K562 (cell line): ENCODE results near the gene ASIC3. TPM values are rescaled to one million over a fixed set of nuclear protein-coding genes. Genes with fewer than 3 reads are reported as not detected.

ENCODE experiments used
- ATAC-seq: fragments of 200-7000 bp; cut with Tn5 transposase; 3 replicates; pipeline ENCODE4 v1.9.1; 2020; ENCODE audit warnings: moderate library complexity
- BruUV-seq: library from RNA; stranded (reverse); fragments of 400-500 nt; replicated peaks from 2 replicates; lab custom pipeline; 2021; lab: Mats Ljungman, UMichigan
- CTCF ChIA-PET: fragments of 300-600 bp; formaldehyde crosslinking; extraction: SDS; loops from one replicate; lab custom pipeline; 2021; ENCODE audit warnings: low intra/inter-chr PET ratio; lab: Yijun Ruan, JAX
- POLR2A ChIA-PET: fragments of 300-600, 350-650 bp; sonication (Branson Sonifier 250); formaldehyde crosslinking; extraction: SDS; loops from one replicate; lab custom pipeline; 2021; ENCODE audit warnings: antibody characterized with exemption, inconsistent platforms; lab: Yijun Ruan, JAX
- DNase-seq, 4 experiments: peaks; one replicate each; pipeline versions ENCODE4 v3.0.0 to v3.0.0-alpha.2; 2011 to 2018; ENCODE audit warnings: low spot score in 3 of 4, mixed read lengths in 3 of 4; ENCODE audit errors: extremely low read depth in 1 of 4
- FAIRE-seq: peaks from 2 replicates; lab custom pipeline; 2011; peaks lifted over from hg19 to GRCh38; lab: Jason Lieb, UNC
- H2AFZ ChIP-seq: 2 replicates; pipeline ENCODE4 v1.6.0; 2011; ENCODE audit warnings: low read depth, low read length, control low read depth, inconsistent platforms
- H3K27ac ChIP-seq: fragments of 200-600 bp; 3 replicates; pipeline ENCODE4 v1.8.0; 2011; ENCODE audit warnings: low read depth, mild to moderate bottlenecking, control low read depth, inconsistent platforms, low read length, moderate library complexity, mixed read lengths; ENCODE audit errors: extremely low read depth
- H3K27me3 ChIP-seq, 2 experiments: fragments of 300-600 bp in 1 of 2; 2 replicates in 1 of 2; 3 replicates in 1 of 2; pipeline versions ENCODE4 v1.6.0 to v1.8.0; 2011; ENCODE audit warnings: inconsistent platforms in 2 of 2, low read length in 2 of 2, mild to moderate bottlenecking in 1 of 2, mixed read lengths in 1 of 2, moderate library complexity in 1 of 2; ENCODE audit not compliant: control insufficient read depth in 2 of 2, insufficient read depth in 2 of 2
- H3K36me3 ChIP-seq: fragments of 300-600 bp; 3 replicates; pipeline ENCODE4 v1.8.0; 2011; ENCODE audit warnings: mild to moderate bottlenecking, low read length, inconsistent platforms; ENCODE audit not compliant: control insufficient read depth, insufficient read depth
- H3K4me1 ChIP-seq, 2 experiments: fragments of 200-600 bp in 1 of 2; replicated peaks in 1 of 2; 2 replicates in 1 of 2; 3 replicates in 1 of 2; pipeline versions ENCODE4 v1.5.1 to v1.8.0; 2011; ENCODE audit warnings: inconsistent platforms in 2 of 2, low read length in 2 of 2, mild to moderate bottlenecking in 1 of 2, mixed read lengths in 1 of 2, moderate library complexity in 1 of 2; ENCODE audit not compliant: control insufficient read depth in 2 of 2, insufficient read depth in 2 of 2
- H3K4me2 ChIP-seq: 2 replicates; pipeline ENCODE4 v1.6.1; 2011; ENCODE audit warnings: low read length, control low read depth, inconsistent platforms, mixed read lengths; ENCODE audit not compliant: insufficient read depth
- H3K4me3 ChIP-seq: fragments of 200-600 bp; sonication (generic), shearing (Covaris generic); 2 replicates; pipeline ENCODE4 v1.5.1; 2016; ENCODE audit warnings: control low read depth, inconsistent platforms
- H3K79me2 ChIP-seq: fragments of 200-600 bp; 3 replicates; pipeline ENCODE4 v1.8.0; 2011; ENCODE audit warnings: low read length, inconsistent platforms; ENCODE audit not compliant: control insufficient read depth, insufficient read depth
- H3K9ac ChIP-seq, 2 experiments: 2 replicates each; pipeline versions ENCODE4 v1.6.0 to v1.6.1; 2011; ENCODE audit warnings: low read depth in 2 of 2, low read length in 2 of 2, control low read depth in 1 of 2, inconsistent platforms in 1 of 2, mild to moderate bottlenecking in 1 of 2, mixed read lengths in 1 of 2; ENCODE audit not compliant: insufficient read depth in 1 of 2
- H3K9me1 ChIP-seq: one replicate; pipeline ENCODE4 v1.6.0; 2011; ENCODE audit warnings: inconsistent platforms, mild to moderate bottlenecking, low read length, moderate library complexity; ENCODE audit not compliant: control insufficient read depth, insufficient read depth
- H3K9me3 ChIP-seq: replicated peaks from 2 replicates; pipeline ENCODE4 v1.5.1; 2011; ENCODE audit warnings: low read depth, low read length, inconsistent platforms; ENCODE audit not compliant: control insufficient read depth, insufficient read depth
- H4K20me1 ChIP-seq: replicated peaks from 2 replicates; pipeline ENCODE4 v1.6.1; 2011; ENCODE audit warnings: low read length, inconsistent platforms, mixed read lengths; ENCODE audit not compliant: control insufficient read depth, insufficient read depth
- GATA2 ChIP-seq: sonication (generic); formaldehyde crosslinking; IDR thresholded peaks from 2 replicates; pipeline ENCODE4 v1.4.0; 2020; ENCODE audit warnings: mild to moderate bottlenecking, missing genetic modification reagents
- IRF9 ChIP-seq: fragments of 450-650 bp; IDR thresholded peaks from 2 replicates; pipeline ENCODE4 v1.6.1; 2016; ENCODE audit warnings: missing biosample characterization, missing genetic modification characterization
- PHF20 ChIP-seq: fragments of 450-650 bp; IDR thresholded peaks from 2 replicates; pipeline ENCODE4 v1.6.1; 2018; ENCODE audit not compliant: partially characterized antibody
- RFX7 ChIP-seq: fragments of 250-450 bp; sonication (Bioruptor Pico); IDR thresholded peaks from 2 replicates; pipeline ENCODE4 v1.5.1; 2021; ENCODE audit warnings: mild to moderate bottlenecking
- ZFX ChIP-seq: sonication (generic); formaldehyde crosslinking; IDR thresholded peaks from 2 replicates; pipeline ENCODE4 v1.8.0; 2022; ENCODE audit warnings: mild to moderate bottlenecking, missing genetic modification reagents, moderate library complexity
- WGBS: fragments of 100-300 bp; shearing (Covaris generic); methylation state at CpG from one replicate; pipeline ENCODE4 v1.1.6; 2016; ENCODE audit warnings: low coverage, mixed read lengths; ENCODE audit not compliant: insufficient coverage; ENCODE audit errors: missing lambda C conversion rate; 5-methylcytosine and 5-hydroxymethylcytosine counted together
- in situ Hi-C: fragments of 300-500 bp; cut with MboI; formaldehyde crosslinking; loops from 4 replicates; pipeline ENCODE4 v1.15.0; 2018; ENCODE audit warnings: inconsistent platforms, mixed read lengths
- intact Hi-C: fragments of 100-400 bp; cut with micrococcal nuclease; formaldehyde crosslinking; loops from 2 replicates; pipeline ENCODE4 v1.14.2; 2022
- polyA plus RNA-seq, 8 experiments: library from polyadenylated mRNA; depleted of rRNA in 4 of 8; stranded (reverse) in 5 of 8; unstranded in 3 of 8; fragments of >200 nt; fragmentation: Nextera tagmentation in 2 of 8; fragmentation: Illumina TruSeq in 1 of 8; extraction: Ambion mirVana in 2 of 8; extraction: Trizol in 1 of 8; gene quantifications; 2 replicates each; pipeline versions ENCODE4 v1.2.1 to v1.2.3, GENCODE V29; 2011 to 2014; ENCODE audit warnings: inconsistent platforms in 1 of 8, missing spikeins in 1 of 8
- total RNA-seq, 7 experiments: library from RNA; depleted of rRNA in 6 of 7; stranded (reverse); fragments of >200 nt in 6 of 7; fragmentation: Illumina TruSeq in 2 of 7; extraction: Trizol in 2 of 7; gene quantifications; 2 replicates each; pipeline versions ENCODE4 v1.2.1 to v1.2.3, GENCODE V29; 2011 to 2021; ENCODE audit warnings: low replicate concordance in 1 of 7

ASIC3 gene
- total and polyA plus RNA-seq, 9 of the 15 experiments (the other 6 are each of a cell fraction or from before 2014, with no cell fraction given) = 0.11 to 5.0 (median 0.87) TPM

GRCh38 chr7:151053096-151053495, 4.8 kb downstream of the ASIC3 start:
- Histone ChIP-seq H2AFZ (peak overlapping the region; percentile 40; the same call in 1 of the 2 replicates), H3K4me3 (no peak overlapping the region), H3K27me3 (no peaks in the 10 kb centered on the region), H3K4me2 (no peak overlapping the region), H3K79me2 (no peaks in the 10 kb centered on the region), H3K9ac (peak overlapping the region in 1 of 2 experiments; percentile 47; a peak in 2 of 4 replicates), H3K9me1 (no peaks in the 10 kb centered on the region), H3K9me3 (no peaks in the 10 kb centered on the region), H3K36me3 (no peaks in the 10 kb centered on the region; the same call in 2 of the 3 replicates), H3K27ac (no peak overlapping the region), H4K20me1 (no peaks in the 10 kb centered on the region; the same call in 1 of the 2 replicates), H3K4me1 (peaks cover 22 to 69% of the 10 kb centered on the region in 2 experiments)
- no TSS peak for BruUV-seq
- FAIRE-seq (no peak), DNase-seq (peak; percentile 43 to 61 (median 56)), ATAC-seq (no peak)
- POLR2A ChIA-PET = interaction anchor here (1.5 kb wide), 1 partner anchor 14 kb away, joined by 5 read pairs; no protein-coding TSS in a partner anchor
- in situ Hi-C loops (no loop called here), intact Hi-C loops (no loop called here)
- TF ChIP-seq RFX7 (CRISPR knock-in tag) (no peak), PHF20 (peak; percentile 57), GATA2 (CRISPR knock-in tag) (no peak), ZFX (0 out of 2 replicates have a peak, but pooled peaks have one; percentile 15), IRF9 (tag) (no peak)
- CTCF ChIA-PET = no interaction called here
- 51% methylated on average over 4 of the region's 4 CpGs for WGBS
